CD4-positive, alpha-beta memory T cell (primary cell): ENCODE results near the gene PTPRD. TPM values are rescaled to one million over a fixed set of nuclear protein-coding genes. Genes with fewer than 3 reads are reported as not detected.
A peak's percentile ranks its signal among the peaks of the same experiment; 100 is the strongest.
"Not testable (repeated sequence)": the region's sequence is repeated elsewhere in the genome, so short reads cannot be mapped to it uniquely, and the experiment has no call there.

Experiments used
- CTCF ChIA-PET: fragments of 350-600 bp; sonication (Branson Sonifier 250); formaldehyde crosslinking; loops from one replicate; lab custom pipeline; 2021; ENCODE audit warnings: inconsistent platforms; ENCODE audit not compliant: partially characterized antibody; lab: Charles Lee
- POLR2A ChIA-PET: fragments of 350-600 bp; sonication (Branson Sonifier 250); formaldehyde crosslinking; loops from one replicate; lab custom pipeline; 2021; ENCODE audit not compliant: partially characterized antibody; lab: Charles Lee
- DNase-seq, 5 donors: peaks; one replicate each; pipeline versions ENCODE4 v3.0.0 to v3.0.0-alpha.2; 2020 to 2022; ENCODE audit warnings: mixed read lengths in 1 of 5
- H3K27ac ChIP-seq: one replicate; pipeline ENCODE4 v1.7.0; 2013; ENCODE audit warnings: low read depth, low read length
- H3K27me3 ChIP-seq: 2 replicates; pipeline ENCODE4 v1.7.0; 2013; ENCODE audit warnings: mild to moderate bottlenecking, low read length, moderate library complexity; ENCODE audit not compliant: insufficient read depth
- H3K36me3 ChIP-seq: 2 replicates; pipeline ENCODE4 v1.7.0; 2013; ENCODE audit warnings: mild to moderate bottlenecking, low read length, moderate library complexity; ENCODE audit not compliant: insufficient read depth
- H3K4me1 ChIP-seq: 2 replicates; pipeline ENCODE4 v1.7.0; 2013; ENCODE audit warnings: mild to moderate bottlenecking, low read length, moderate library complexity; ENCODE audit not compliant: insufficient read depth
- H3K4me3 ChIP-seq, 2 donors: one replicate each; pipeline ENCODE4 v1.7.0; 2013; ENCODE audit warnings: low read length in 2 of 2, mild to moderate bottlenecking in 1 of 2
- H3K9me3 ChIP-seq, 2 donors: one replicate each; pipeline ENCODE4 v1.7.0; 2013; ENCODE audit warnings: low read length in 2 of 2, control low read depth in 1 of 2; ENCODE audit not compliant: control insufficient read depth in 1 of 2
- H3K27ac Mint-ChIP-seq, 7 donors: one replicate each; pipeline ENCODE4 v1.8.0; 2020 to 2021; ENCODE audit warnings: mixed read lengths in 7 of 7, mild to moderate bottlenecking in 6 of 7, inconsistent platforms in 3 of 7, moderate library complexity in 3 of 7
- H3K27me3 Mint-ChIP-seq, 2 donors: one replicate each; pipeline ENCODE4 v1.8.0; 2020 to 2021; ENCODE audit warnings: mixed read lengths in 2 of 2
- H3K36me3 Mint-ChIP-seq, 2 donors: one replicate each; pipeline ENCODE4 v1.8.0; 2020 to 2021; ENCODE audit warnings: mixed read lengths in 2 of 2, inconsistent platforms in 1 of 2, mild to moderate bottlenecking in 1 of 2
- H3K4me1 Mint-ChIP-seq, 4 donors: one replicate each; pipeline ENCODE4 v1.8.0; 2020 to 2021; ENCODE audit warnings: mixed read lengths in 4 of 4, mild to moderate bottlenecking in 1 of 4
- H3K4me3 Mint-ChIP-seq, 8 donors: one replicate each; pipeline ENCODE4 v1.8.0; 2020 to 2021; ENCODE audit warnings: mixed read lengths in 8 of 8, mild to moderate bottlenecking in 7 of 8, moderate library complexity in 6 of 8, inconsistent platforms in 3 of 8
- H3K9me3 Mint-ChIP-seq, 8 donors: one replicate each; pipeline ENCODE4 v1.8.0; 2020 to 2021; ENCODE audit warnings: mixed read lengths in 8 of 8, mild to moderate bottlenecking in 5 of 8, inconsistent platforms in 3 of 8, moderate library complexity in 1 of 8
- intact Hi-C: fragments of 100-400 bp; cut with micrococcal nuclease; formaldehyde crosslinking; loops from one replicate; pipeline ENCODE4 v1.15.1; 2023
- polyA plus RNA-seq, 2 donors: library from polyadenylated mRNA; unstranded; fragments of 300-500 nt; fragmentation: Illumina TruSeq; gene quantifications; one replicate each; pipeline ENCODE4 v1.2.3, GENCODE V29; 2021
- total RNA-seq, 2 experiments: library from RNA; stranded (reverse); gene quantifications; one replicate each; pipeline ENCODE4 v1.2.3, GENCODE V29; 2021

The PTPRD gene
- total and polyA plus RNA-seq, 4 experiments from 2014 or later = not detected

GRCh38 chr9:9061627-9062026 is 1551.2 kb downstream of the PTPRD start:
- no peaks in the 10 kb centered on the region for H3K4me1 Mint-ChIP-seq
- H3K9me3 Mint-ChIP-seq = peaks cover 0 to 3% (median 0%) of the 10 kb centered on the region in 8 donors
- ChIA-PET POLR2A (no interaction called here), CTCF (no interaction called here)
- no peak overlapping the region for H3K27ac Mint-ChIP-seq
- H3K9me3 ChIP-seq = no peaks in the 10 kb centered on the region
- no peaks in the 10 kb centered on the region for H3K36me3 Mint-ChIP-seq
- no peaks in the 10 kb centered on the region for H3K27me3 Mint-ChIP-seq
- H3K27ac ChIP-seq = no peak overlapping the region
- H3K27me3 ChIP-seq = no peaks in the 10 kb centered on the region
- H3K4me1 ChIP-seq = no peaks in the 10 kb centered on the region
- no peaks in the 10 kb centered on the region for H3K36me3 ChIP-seq
- no peak overlapping the region for H3K4me3 ChIP-seq
- DNase-seq = no peak
- intact Hi-C loops = no loop called here
- no peak overlapping the region for H3K4me3 Mint-ChIP-seq

GRCh38 chr9:9054354-9054992 is 1558.3 kb downstream of the PTPRD start:
- Mint-ChIP-seq H3K4me3 (no peak overlapping the region), H3K9me3 (peaks cover 0 to 3% (median 0%) of the 10 kb centered on the region in 8 donors), H3K36me3 (no peaks in the 10 kb centered on the region), H3K27ac (no peak overlapping the region), H3K27me3 (no peaks in the 10 kb centered on the region), H3K4me1 (no peaks in the 10 kb centered on the region)
- Histone ChIP-seq H3K9me3 (no peaks in the 10 kb centered on the region), H3K27me3 (no peaks in the 10 kb centered on the region), H3K27ac (no peak overlapping the region), H3K4me1 (no peaks in the 10 kb centered on the region), H3K36me3 (no peaks in the 10 kb centered on the region), H3K4me3 (no peak overlapping the region)
- CTCF ChIA-PET = interaction anchor here (1.5 kb wide), 1 partner anchor 9 kb away, joined by 3 read pairs; no protein-coding TSS in a partner anchor
- no peak for DNase-seq
- POLR2A ChIA-PET = no interaction called here
- intact Hi-C loops = no loop called here

DNA sequence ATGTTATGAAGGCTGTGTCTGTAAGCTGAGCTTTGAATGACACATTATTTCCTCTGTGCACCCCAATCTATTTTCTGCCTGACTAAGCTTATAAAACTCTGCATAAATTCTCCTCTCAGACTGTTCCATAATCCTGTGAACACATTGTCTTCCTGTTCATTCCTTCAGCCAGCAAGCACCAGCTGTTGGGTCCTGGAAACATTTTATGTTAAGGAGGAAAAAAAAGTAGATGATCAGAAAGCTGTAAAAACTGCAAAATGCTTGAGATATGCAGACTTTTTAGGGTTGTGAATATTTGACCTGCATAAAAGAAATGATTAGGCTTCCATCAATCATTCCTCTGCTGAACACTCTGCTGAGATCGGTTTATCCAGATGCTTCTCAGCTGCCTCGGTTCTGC is 1567.2 kb downstream of the PTPRD start:
- Mint-ChIP-seq H3K9me3 (no peaks in the 10 kb centered on the region), H3K36me3 (no peaks in the 10 kb centered on the region), H3K4me3 (no peak overlapping the region), H3K27me3 (no peaks in the 10 kb centered on the region), H3K4me1 (no peaks in the 10 kb centered on the region), H3K27ac (no peak overlapping the region)
- H3K4me3 ChIP-seq = no peak overlapping the region
- DNase-seq = no peak
- no peak overlapping the region for H3K27ac ChIP-seq
- H3K4me1 ChIP-seq = no peaks in the 10 kb centered on the region
- no peaks in the 10 kb centered on the region for H3K36me3 ChIP-seq
- H3K9me3 ChIP-seq = no peaks in the 10 kb centered on the region
- intact Hi-C loops = no loop called here
- no peaks in the 10 kb centered on the region for H3K27me3 ChIP-seq
- POLR2A ChIA-PET = no interaction called here
- CTCF ChIA-PET = interaction anchor here (1.0 to 1.3 kb wide), 2 partner anchors 9 to 11 kb away, joined by 3 read pairs; no protein-coding TSS in a partner anchor

- H3K27ac Mint-ChIP-seq = no peak overlapping the region
- DNase-seq = no peak
Observed at GRCh38 chr9:9045072-9045471, 1567.7 kb downstream of the PTPRD start.

GRCh38 chr9:9043788-9044187 is 1569.0 kb downstream of the PTPRD start:
- intact Hi-C loops, H3K27ac Mint-ChIP-seq, CTCF ChIA-PET: not testable (repeated sequence)

More at GRCh38 chr9:9045072-9045471, 1567.7 kb downstream of the PTPRD start:
- H3K4me1 ChIP-seq = no peaks in the 10 kb centered on the region
- Mint-ChIP-seq H3K4me1 (no peaks in the 10 kb centered on the region), H3K4me3 (no peak overlapping the region), H3K36me3 (no peaks in the 10 kb centered on the region), H3K9me3 (peaks cover 0 to 2% (median 0%) of the 10 kb centered on the region in 8 donors), H3K27me3 (no peaks in the 10 kb centered on the region)
- H3K27me3 ChIP-seq = no peaks in the 10 kb centered on the region
- H3K9me3 ChIP-seq = no peaks in the 10 kb centered on the region
- H3K36me3 ChIP-seq = no peaks in the 10 kb centered on the region
- H3K27ac ChIP-seq = no peak overlapping the region
- intact Hi-C loops = no loop called here
- no peak overlapping the region for H3K4me3 ChIP-seq
- CTCF ChIA-PET = interaction anchor here (1.0 to 1.3 kb wide), 2 partner anchors 9 to 11 kb away, joined by 3 read pairs; no protein-coding TSS in a partner anchor
- POLR2A ChIA-PET = no interaction called here

GRCh38 chr9:9041756-9042155 is 1571.0 kb downstream of the PTPRD start:
- ChIA-PET POLR2A (no interaction called here), CTCF (no interaction called here)
- intact Hi-C loops = no loop called here
- H3K9me3 ChIP-seq = no peaks in the 10 kb centered on the region
- Mint-ChIP-seq H3K27ac (no peak overlapping the region), H3K9me3 (peaks cover 0 to 2% (median 0%) of the 10 kb centered on the region in 8 donors), H3K4me3 (no peak overlapping the region), H3K36me3 (no peaks in the 10 kb centered on the region), H3K4me1 (no peaks in the 10 kb centered on the region), H3K27me3 (no peaks in the 10 kb centered on the region)
- H3K27me3 ChIP-seq = no peaks in the 10 kb centered on the region
- no peak for DNase-seq
- H3K4me1 ChIP-seq = no peaks in the 10 kb centered on the region
- no peaks in the 10 kb centered on the region for H3K36me3 ChIP-seq
- H3K27ac ChIP-seq = no peak overlapping the region
- H3K4me3 ChIP-seq = no peak overlapping the region

More at GRCh38 chr9:9043788-9044187, 1569.0 kb downstream of the PTPRD start:
- H3K36me3 Mint-ChIP-seq, H3K4me1 ChIP-seq, H3K27ac ChIP-seq, POLR2A ChIA-PET, H3K4me3 ChIP-seq, H3K4me1 Mint-ChIP-seq, H3K9me3 ChIP-seq, H3K9me3 Mint-ChIP-seq, DNase-seq, H3K36me3 ChIP-seq, H3K27me3 ChIP-seq, H3K27me3 Mint-ChIP-seq: not testable (repeated sequence)
- peak overlapping the region in 1 of 8 donors; percentile 21 for H3K4me3 Mint-ChIP-seq

GRCh38 chr9:9033022-9033421 is 1579.8 kb downstream of the PTPRD start:
- H3K36me3 ChIP-seq = no peaks in the 10 kb centered on the region
- peaks cover 0 to 3% (median under 1%) of the 10 kb centered on the region in 8 donors for H3K9me3 Mint-ChIP-seq
- H3K4me3 Mint-ChIP-seq = no peak overlapping the region
- H3K9me3 ChIP-seq = no peaks in the 10 kb centered on the region
- H3K27ac Mint-ChIP-seq = no peak overlapping the region
- ChIA-PET POLR2A (no interaction called here), CTCF (no interaction called here)
- DNase-seq = no peak
- no peaks in the 10 kb centered on the region for H3K4me1 ChIP-seq
- no peak overlapping the region for H3K4me3 ChIP-seq
- no peaks in the 10 kb centered on the region for H3K4me1 Mint-ChIP-seq
- no peaks in the 10 kb centered on the region for H3K27me3 ChIP-seq
- intact Hi-C loops = no loop called here
- no peaks in the 10 kb centered on the region for H3K36me3 Mint-ChIP-seq
- no peak overlapping the region for H3K27ac ChIP-seq
- H3K27me3 Mint-ChIP-seq = no peaks in the 10 kb centered on the region
